ENCODE results near the gene CFAP61.

CFAP61 gene

GRCh38 chr20:20037960-20038359 lies 14.4 kb upstream of the CFAP61 start:
- DNase-seq = peak; percentile 16 to 42

GRCh38 chr20:20038586-20038985 lies 13.7 kb upstream of the CFAP61 start:
- DNase-seq = no peak

- no peak for DNase-seq
Observed at GRCh38 chr20:20039752-20040387, 12.5 kb upstream of the CFAP61 start.

GRCh38 chr20:20051767-20052073 lies 612 bp upstream of the CFAP61 start:
- no peak for DNase-seq

GRCh38 chr20:20060234-20060998 lies 8.1 kb downstream of the CFAP61 start:
- no peak for DNase-seq

GRCh38 chr20:20063941-20064702 lies 11.8 kb downstream of the CFAP61 start:
- no peak for DNase-seq

- DNase-seq = no peak
Observed at GRCh38 chr20:20065361-20065760, 13.0 kb downstream of the CFAP61 start.

- no peak for DNase-seq
Observed at GRCh38 chr20:20070871-20071726, 18.8 kb downstream of the CFAP61 start.

GRCh38 chr20:20073801-20074371 lies 21.6 kb downstream of the CFAP61 start:
- no peak for DNase-seq

GRCh38 chr20:20075032-20075431 lies 22.7 kb downstream of the CFAP61 start:
- DNase-seq = no peak

- no peak for DNase-seq
Observed at GRCh38 chr20:20076297-20077065, 24.1 kb downstream of the CFAP61 start.

GRCh38 chr20:20078041-20078440 lies 25.7 kb downstream of the CFAP61 start:
- no peak for DNase-seq

GRCh38 chr20:20079102-20079784 lies 26.9 kb downstream of the CFAP61 start:
- DNase-seq = no peak

- DNase-seq = peak; percentile 19 to 77
Observed at GRCh38 chr20:20083807-20084206, 31.5 kb downstream of the CFAP61 start.

- no peak for DNase-seq
Observed at GRCh38 chr20:20084296-20084752, 32.0 kb downstream of the CFAP61 start.

GRCh38 chr20:20085071-20085470 lies 32.7 kb downstream of the CFAP61 start:
- no peak for DNase-seq

GRCh38 chr20:20085812-20086211 lies 33.5 kb downstream of the CFAP61 start:
- no peak for DNase-seq

GRCh38 chr20:20089018-20089417 lies 36.7 kb downstream of the CFAP61 start:
- no peak for DNase-seq

- no peak for DNase-seq
Observed at GRCh38 chr20:20089939-20090338, 37.6 kb downstream of the CFAP61 start.

GRCh38 chr20:20092827-20093226 lies 40.5 kb downstream of the CFAP61 start:
- no peak for DNase-seq

GRCh38 chr20:20094410-20094809 lies 42.1 kb downstream of the CFAP61 start:
- no peak for DNase-seq
